M059J (cell line): ENCODE results near the gene RAB21. TPM values are rescaled to one million over a fixed set of nuclear protein-coding genes. Genes with fewer than 3 reads are reported as not detected.
"Not testable (repeated sequence)": the region's sequence is repeated elsewhere in the genome, so short reads cannot be mapped to it uniquely, and the experiment has no call there.

Source experiments
- DNase-seq: peaks from one replicate; pipeline ENCODE4 v3.0.0-alpha.2; 2012; ENCODE audit warnings: low read depth
- total RNA-seq: library from RNA; depleted of rRNA; stranded (reverse); fragments of >200 nt; shearing (Covaris generic); gene quantifications from 2 replicates; pipeline ENCODE4 v1.2.3, GENCODE V29; 2014

RAB21 gene
- total RNA-seq, 1 experiment from 2014 or later: 35.9 TPM

GRCh38 chr12:71749666-71750065 is 5.0 kb upstream of the RAB21 start:
- no peak for DNase-seq

GRCh38 chr12:71752891-71753290 is 1.8 kb upstream of the RAB21 start:
- no peak for DNase-seq

- peak; percentile 56 for DNase-seq
These were observed 656 bp downstream of the RAB21 start for GRCh38 chr12:71755146-71755892.

GRCh38 chr12:71756054-71756690 is 1.5 kb downstream of the RAB21 start:
- no peak for DNase-seq

- no peak for DNase-seq
These were observed 5.3 kb downstream of the RAB21 start for GRCh38 chr12:71759941-71760340.

GRCh38 chr12:71760471-71760870 is 5.8 kb downstream of the RAB21 start:
- DNase-seq: no peak

GRCh38 chr12:71761354-71761753 is 6.7 kb downstream of the RAB21 start:
- not testable (repeated sequence) for DNase-seq

GRCh38 chr12:71763677-71764379 is 9.2 kb downstream of the RAB21 start:
- DNase-seq: no peak

GRCh38 chr12:71764587-71765321 is 10.1 kb downstream of the RAB21 start:
- DNase-seq: no peak

- DNase-seq: no peak
These were observed 11.5 kb downstream of the RAB21 start for GRCh38 chr12:71766202-71766601.

- no peak for DNase-seq
These were observed 12.5 kb downstream of the RAB21 start for GRCh38 chr12:71767183-71767582.

- no peak for DNase-seq
These were observed 14.2 kb downstream of the RAB21 start for GRCh38 chr12:71768900-71769299.

- DNase-seq: no peak
These were observed 16.4 kb downstream of the RAB21 start for GRCh38 chr12:71771069-71771468.

GRCh38 chr12:71772735-71773134 is 18.1 kb downstream of the RAB21 start:
- no peak for DNase-seq

- peak; percentile 34 for DNase-seq
These were observed 25.7 kb downstream of the RAB21 start for GRCh38 chr12:71780237-71780822.

- DNase-seq: no peak
These were observed 27.4 kb downstream of the RAB21 start for GRCh38 chr12:71782017-71782416.

GRCh38 chr12:71786829-71787228 is 32.2 kb downstream of the RAB21 start:
- DNase-seq: no peak

- no peak for DNase-seq
These were observed 32.9 kb downstream of the RAB21 start for GRCh38 chr12:71787580-71787979.

- no peak for DNase-seq
These were observed 35.7 kb downstream of the RAB21 start for GRCh38 chr12:71790331-71790730.

GRCh38 chr12:71791473-71792150 is 36.9 kb downstream of the RAB21 start:
- no peak for DNase-seq

- no peak for DNase-seq
These were observed 37.9 kb downstream of the RAB21 start for GRCh38 chr12:71792599-71792998.
